Thymus (tissue), 11 donors: ENCODE results near the gene DCANP1. TPM values are rescaled to one million over a fixed set of nuclear protein-coding genes. Genes with fewer than 3 reads are reported as not detected.

Source experiments
- DNase-seq, 9 donors: peaks; one replicate each; pipeline ENCODE4 v3.0.0-alpha.2; 2013; ENCODE audit warnings: low spot score in 9 of 9, low read depth in 6 of 9, missing footprints in 1 of 9
- H3K27ac ChIP-seq, 2 donors: one replicate each; pipeline ENCODE4 v1.5.1; 2013; ENCODE audit warnings: control low read depth in 1 of 2, low read depth in 1 of 2, low read length in 1 of 2, mild to moderate bottlenecking in 1 of 2, moderate library complexity in 1 of 2
- H3K27me3 ChIP-seq, 2 donors: one replicate each; pipeline ENCODE4 v1.5.1; 2013; ENCODE audit warnings: low read length in 1 of 2; ENCODE audit not compliant: control insufficient read depth in 2 of 2, insufficient read depth in 1 of 2
- H3K36me3 ChIP-seq, 2 donors: one replicate each; pipeline ENCODE4 v1.5.1; 2013; ENCODE audit warnings: low read length in 1 of 2, mild to moderate bottlenecking in 1 of 2, moderate library complexity in 1 of 2; ENCODE audit not compliant: control insufficient read depth in 2 of 2, insufficient read depth in 2 of 2
- H3K4me1 ChIP-seq, 2 donors: one replicate each; pipeline ENCODE4 v1.5.1; 2013; ENCODE audit warnings: low read length in 2 of 2; ENCODE audit not compliant: control insufficient read depth in 2 of 2, insufficient read depth in 2 of 2
- H3K4me3 ChIP-seq, 2 donors: one replicate each; pipeline ENCODE4 v1.5.1; 2013; ENCODE audit warnings: low read length in 2 of 2, control low read depth in 1 of 2, mild to moderate bottlenecking in 1 of 2
- H3K9me3 ChIP-seq, 2 donors: one replicate each; pipeline ENCODE4 v1.5.1; 2013; ENCODE audit warnings: low read length in 1 of 2, mild to moderate bottlenecking in 1 of 2; ENCODE audit not compliant: control insufficient read depth in 2 of 2, insufficient read depth in 1 of 2
- WGBS: extraction: QIAGEN DNeasy Blood & Tissue Kit; methylation state at CpG from one replicate; pipeline ENCODE4 v1.1.7; 2013; 5-methylcytosine and 5-hydroxymethylcytosine counted together
- polyA plus RNA-seq: library from polyadenylated mRNA; stranded (reverse); fragments of 200-250 nt; gene quantifications from one replicate; pipeline ENCODE4 v1.2.3, GENCODE V29; 2013
- total RNA-seq: library from RNA; stranded (reverse); fragments of 120-200 nt; gene quantifications from one replicate; pipeline ENCODE4 v1.2.4, GENCODE V29; 2013
- donor health status: healthy.

Gene DCANP1
- total and polyA plus RNA-seq, 2 donors: 0.25 to 1.4 TPM

DNA sequence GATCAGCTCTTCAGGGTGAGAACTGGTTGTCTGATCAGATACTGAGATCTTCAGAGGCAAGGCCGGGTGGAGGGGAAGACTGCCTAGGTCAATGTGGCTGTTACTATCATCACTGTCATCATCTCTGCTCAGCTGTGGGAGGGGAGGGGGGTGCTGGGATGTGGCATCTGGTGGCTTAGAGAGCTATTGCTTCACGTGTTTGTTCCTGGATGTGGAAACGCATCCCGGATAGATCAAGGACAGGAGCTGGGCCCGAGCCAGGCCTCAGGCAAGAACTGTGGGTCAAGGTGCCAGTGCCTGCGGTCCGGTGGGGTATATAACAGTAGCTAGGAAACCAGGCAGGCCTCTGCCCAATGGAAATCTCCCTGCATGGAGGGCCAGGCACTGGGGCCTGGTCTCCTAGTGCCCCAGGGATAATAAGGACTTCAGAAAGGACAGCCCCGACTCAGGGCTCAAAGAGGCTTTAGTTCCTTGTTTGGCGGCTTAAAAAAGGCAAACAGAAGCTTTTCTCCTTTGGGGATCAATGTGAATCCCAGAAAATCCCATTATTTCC is 35.3 kb upstream of the DCANP1 start:
- DNase-seq: no peak
- Histone ChIP-seq H3K27ac (no peak overlapping the region), H3K36me3 (no peaks in the 10 kb centered on the region), H3K9me3 (no peaks in the 10 kb centered on the region), H3K27me3 (peaks cover 18 to 57% of the 10 kb centered on the region in 2 donors), H3K4me3 (no peak overlapping the region), H3K4me1 (no peaks in the 10 kb centered on the region)
- 95% methylated on average over 9 of the region's 9 CpGs for WGBS

DNA sequence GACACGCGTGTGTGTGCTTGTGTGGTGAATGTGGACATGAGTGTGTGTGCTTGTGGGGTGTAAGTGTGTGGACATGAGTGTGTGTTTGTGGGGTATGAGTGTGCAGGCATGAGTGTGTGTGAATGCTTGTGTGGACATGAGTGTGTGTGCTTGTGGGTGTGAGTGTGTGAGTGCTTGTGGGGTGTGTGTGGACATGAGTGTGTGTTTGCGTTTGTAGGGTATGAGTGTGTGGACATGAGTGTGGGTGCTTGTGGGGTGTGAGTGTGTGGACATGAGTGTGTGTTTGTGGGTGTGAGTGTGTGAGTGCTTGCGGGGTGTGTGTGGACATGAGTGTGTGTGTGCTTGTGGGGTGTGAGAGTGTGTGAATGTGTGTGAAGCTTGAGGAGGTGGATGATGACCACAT is 34.8 kb upstream of the DCANP1 start:
- Histone ChIP-seq H3K4me1 (no peaks in the 10 kb centered on the region), H3K36me3 (no peaks in the 10 kb centered on the region), H3K27ac (no peak overlapping the region), H3K27me3 (peaks cover 13 to 55% of the 10 kb centered on the region in 2 donors), H3K4me3 (no peak overlapping the region), H3K9me3 (no peaks in the 10 kb centered on the region)
- WGBS: 97% methylated on average over 4 of the region's 4 CpGs
- DNase-seq: no peak

DNA sequence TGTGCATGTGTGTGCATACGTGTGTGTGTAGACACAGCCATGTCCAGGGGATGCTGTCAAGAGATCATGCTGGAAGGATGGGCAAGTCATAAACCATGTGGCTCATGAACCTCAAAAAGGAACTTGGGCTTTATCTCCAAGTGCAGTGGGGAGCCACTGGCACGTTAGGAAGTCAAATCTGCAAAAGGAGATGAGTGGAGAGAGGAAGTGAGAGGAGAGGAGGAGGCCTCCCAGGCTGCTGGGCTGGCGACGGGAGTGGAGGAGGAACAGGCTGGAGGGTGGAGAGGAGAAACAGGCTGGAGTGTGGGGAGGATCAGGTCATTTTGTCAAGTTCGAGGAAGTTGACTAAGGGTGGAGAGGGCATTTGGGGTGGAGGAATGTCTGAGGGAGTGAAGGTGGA is 34.2 kb upstream of the DCANP1 start:
- 20% methylated on average over 5 of the region's 5 CpGs for WGBS
- no peaks in the 10 kb centered on the region for H3K36me3 ChIP-seq
- no peak overlapping the region for H3K27ac ChIP-seq
- H3K4me3 ChIP-seq: no peak overlapping the region
- no peaks in the 10 kb centered on the region for H3K4me1 ChIP-seq
- DNase-seq: no peak
- no peaks in the 10 kb centered on the region for H3K9me3 ChIP-seq
- H3K27me3 ChIP-seq: peaks cover 8 to 55% of the 10 kb centered on the region in 2 donors

DNA sequence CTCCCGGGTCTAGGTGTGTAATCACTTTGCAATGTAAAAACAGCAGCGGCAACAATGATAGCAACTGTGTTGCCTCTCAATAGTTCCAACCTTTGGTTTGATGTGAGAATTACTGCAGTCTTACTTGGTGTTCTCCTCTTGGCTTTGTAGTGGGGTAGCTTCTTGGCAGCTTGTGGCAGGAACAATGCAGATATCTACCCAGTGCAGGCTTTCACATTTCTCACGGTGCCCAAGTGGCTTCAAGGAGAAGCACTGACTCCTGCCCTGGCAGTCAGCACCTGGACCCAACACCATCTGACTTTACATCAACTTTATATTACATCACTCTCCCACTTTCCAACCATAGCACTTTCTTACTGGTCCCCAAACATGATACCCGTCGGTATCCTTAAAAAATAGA is 33.4 kb upstream of the DCANP1 start:
- no peaks in the 10 kb centered on the region for H3K9me3 ChIP-seq
- no peak for DNase-seq
- H3K27me3 ChIP-seq: peaks cover 0 to 50% of the 10 kb centered on the region in 2 donors
- H3K36me3 ChIP-seq: no peaks in the 10 kb centered on the region
- H3K4me3 ChIP-seq: no peak overlapping the region
- no peaks in the 10 kb centered on the region for H3K4me1 ChIP-seq
- H3K27ac ChIP-seq: no peak overlapping the region
- WGBS: 96% methylated on average over 5 of the region's 5 CpGs

DNA sequence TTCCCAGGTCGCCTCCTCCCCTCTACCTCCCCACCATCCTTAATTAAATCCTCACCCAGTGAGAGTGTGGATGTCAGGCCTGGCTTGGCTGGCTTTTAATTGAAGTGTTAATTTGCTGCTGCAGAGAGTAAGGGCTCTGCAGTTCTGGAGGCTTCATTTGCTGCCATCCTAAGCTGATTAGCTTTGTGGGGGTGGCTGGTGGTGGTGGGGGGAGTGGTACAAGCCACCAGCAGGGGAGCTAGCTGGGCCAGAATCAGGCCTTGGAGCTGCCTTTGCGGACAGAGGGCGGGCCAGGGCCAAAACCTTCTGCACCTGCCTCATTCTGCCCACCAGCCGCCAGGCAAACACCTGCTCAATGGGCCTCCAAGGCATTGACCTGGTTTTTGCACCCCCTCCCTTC is 31.8 kb upstream of the DCANP1 start:
- no peaks in the 10 kb centered on the region for H3K36me3 ChIP-seq
- no peaks in the 10 kb centered on the region for H3K9me3 ChIP-seq
- H3K27ac ChIP-seq: no peak overlapping the region
- 95% methylated on average over 4 of the region's 4 CpGs for WGBS
- H3K4me3 ChIP-seq: no peak overlapping the region
- DNase-seq: no peak
- peaks cover 0 to 48% of the 10 kb centered on the region in 2 donors for H3K27me3 ChIP-seq
- no peaks in the 10 kb centered on the region for H3K4me1 ChIP-seq

DNA sequence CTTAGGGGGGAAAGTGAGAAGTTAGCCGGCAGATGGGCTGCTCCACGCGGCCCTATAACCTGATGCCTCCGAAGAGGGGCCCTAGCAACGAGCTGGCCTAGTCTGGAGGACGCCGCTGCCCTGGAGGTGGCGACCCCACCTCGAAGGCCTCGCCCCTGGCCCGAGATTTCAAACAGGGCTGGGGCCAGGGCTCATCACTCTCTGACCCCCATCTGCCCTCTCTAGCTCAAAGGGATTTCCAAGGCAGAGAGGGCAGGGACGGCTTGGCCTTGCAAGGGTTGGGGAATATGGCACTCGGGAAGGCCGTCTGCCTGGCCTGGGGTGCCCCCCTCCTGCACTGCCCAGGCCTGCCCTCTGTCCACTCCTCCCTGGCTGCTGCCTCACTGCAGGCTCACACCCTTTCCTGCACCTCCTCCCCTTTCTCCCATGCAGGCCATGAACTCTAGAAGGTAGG is 30.5 kb upstream of the DCANP1 start:
- 82% methylated on average over 14 of the region's 14 CpGs for WGBS
- H3K9me3 ChIP-seq: peaks cover 0 to 1% of the 10 kb centered on the region in 2 donors
- H3K36me3 ChIP-seq: no peaks in the 10 kb centered on the region
- H3K4me1 ChIP-seq: no peaks in the 10 kb centered on the region
- H3K27ac ChIP-seq: no peak overlapping the region
- DNase-seq: no peak
- no peak overlapping the region for H3K4me3 ChIP-seq
- peaks cover 0 to 47% of the 10 kb centered on the region in 2 donors for H3K27me3 ChIP-seq

DNA sequence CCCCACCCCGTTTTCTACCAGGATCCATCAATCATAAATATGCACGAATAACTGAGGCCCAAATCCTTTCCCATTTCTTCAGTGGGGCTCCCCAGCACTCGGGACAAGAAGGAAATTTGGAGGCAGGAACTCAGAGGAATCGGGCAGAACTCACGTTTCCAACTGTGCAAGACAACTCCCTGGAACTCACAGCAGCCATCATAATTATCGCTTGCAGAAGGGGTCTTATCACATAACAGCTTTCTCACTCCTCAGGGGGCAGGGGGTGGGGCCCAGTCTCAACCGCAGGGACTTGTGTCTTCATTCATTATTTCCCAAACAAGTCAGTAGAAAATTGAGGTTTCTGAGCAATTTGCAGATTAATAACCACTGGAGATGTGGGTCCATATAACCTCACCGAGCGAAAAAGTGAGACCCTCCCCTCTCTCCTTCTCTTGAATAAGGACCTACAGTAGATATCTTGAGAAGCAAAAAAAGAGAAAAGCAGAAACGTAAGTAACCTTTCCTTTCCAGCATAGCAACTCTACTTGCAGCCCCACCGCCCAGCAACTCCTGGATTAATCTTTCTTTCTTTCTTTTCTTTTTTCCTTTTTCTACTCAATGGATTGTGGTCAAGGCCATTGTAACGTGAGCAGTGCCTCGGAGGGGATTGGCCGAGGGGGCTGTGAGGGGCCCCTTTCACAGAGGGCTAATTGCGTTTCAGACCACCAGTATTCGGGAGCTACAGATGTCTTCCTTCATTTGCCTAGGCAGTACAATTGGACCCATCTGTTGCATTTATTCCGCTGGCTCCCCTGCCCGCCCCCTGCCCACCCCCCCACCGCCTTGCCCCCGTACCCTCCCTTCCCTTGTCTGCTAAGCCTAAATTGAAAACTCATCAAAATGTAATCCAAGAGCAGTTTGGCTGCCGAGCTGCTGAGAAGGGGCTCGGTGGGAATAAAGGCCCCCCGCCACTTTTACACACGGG is 29.8 kb upstream of the DCANP1 start:
- Histone ChIP-seq H3K27me3 (peaks cover 0 to 48% of the 10 kb centered on the region in 2 donors), H3K36me3 (no peaks in the 10 kb centered on the region), H3K27ac (no peak overlapping the region), H3K4me1 (no peaks in the 10 kb centered on the region), H3K9me3 (peaks cover 0 to 1% of the 10 kb centered on the region in 2 donors), H3K4me3 (no peak overlapping the region)
- DNase-seq: no peak
- 67% methylated on average over 24 of the region's 24 CpGs for WGBS

DNA sequence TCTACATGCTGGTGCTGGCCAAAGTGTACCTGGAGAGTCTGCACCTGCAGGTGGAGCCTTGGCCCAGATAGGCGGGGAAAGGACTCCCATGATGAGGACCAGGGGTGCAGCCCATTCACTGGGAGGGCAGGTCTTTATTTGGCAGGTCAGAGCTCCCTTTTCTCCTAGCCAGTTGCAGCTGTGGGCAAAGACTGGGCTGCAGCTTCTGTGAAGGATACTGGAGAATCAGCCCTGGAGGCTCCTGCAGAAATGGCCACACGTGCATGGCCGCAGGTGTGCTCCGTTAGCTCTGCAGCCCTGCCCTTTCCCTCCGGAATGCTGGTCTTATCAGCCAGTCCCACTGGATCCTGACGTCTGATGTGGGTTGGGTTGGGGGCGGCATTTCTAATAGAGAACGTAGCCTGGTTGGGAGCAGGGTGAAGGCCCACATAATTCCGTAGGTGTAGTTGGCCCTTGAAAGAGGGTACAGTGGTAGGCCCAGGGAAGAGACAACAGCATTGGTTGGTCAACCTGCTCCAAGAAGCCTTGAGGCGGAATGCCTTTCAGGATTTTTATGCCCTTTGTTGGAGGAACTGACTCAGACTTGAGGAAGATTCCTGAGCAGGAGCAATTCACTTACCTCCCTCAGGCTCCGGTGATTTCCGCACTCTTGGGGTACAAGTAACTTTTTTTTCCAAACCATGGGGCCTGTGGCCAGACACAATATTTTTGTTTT is 27.0 kb upstream of the DCANP1 start:
- DNase-seq: no peak
- H3K9me3 ChIP-seq: peaks cover 0 to 1% of the 10 kb centered on the region in 2 donors
- no peaks in the 10 kb centered on the region for H3K4me1 ChIP-seq
- H3K27me3 ChIP-seq: peaks cover 0 to 49% of the 10 kb centered on the region in 2 donors
- no peak overlapping the region for H3K4me3 ChIP-seq
- no peaks in the 10 kb centered on the region for H3K36me3 ChIP-seq
- WGBS: 96% methylated on average over 12 of the region's 12 CpGs
- no peak overlapping the region for H3K27ac ChIP-seq

DNA sequence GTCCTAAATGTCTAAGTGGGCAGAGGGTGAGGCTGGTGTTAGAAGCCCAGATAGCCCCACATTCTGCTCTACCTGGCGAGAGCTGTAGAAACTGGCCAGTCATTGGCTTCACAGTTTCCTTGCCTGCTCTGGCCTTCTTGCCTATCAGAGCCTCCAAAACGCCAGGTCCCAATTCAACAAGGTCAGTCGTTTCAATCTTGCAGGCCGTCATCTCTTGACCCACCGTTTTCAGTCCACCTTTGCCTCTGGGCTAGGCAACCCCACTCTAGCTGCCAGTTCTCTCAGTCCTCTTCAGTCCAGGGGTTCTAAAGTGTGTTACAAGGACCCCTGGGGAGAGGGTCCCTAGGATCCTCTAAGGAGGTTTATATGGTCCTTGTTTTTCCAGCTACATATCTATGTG is 25.0 kb upstream of the DCANP1 start:
- Histone ChIP-seq H3K36me3 (no peaks in the 10 kb centered on the region), H3K9me3 (peaks cover 1 to 2% of the 10 kb centered on the region in 2 donors), H3K27ac (no peak overlapping the region), H3K27me3 (peaks cover 3 to 55% of the 10 kb centered on the region in 2 donors), H3K4me3 (no peak overlapping the region), H3K4me1 (no peaks in the 10 kb centered on the region)
- no peak for DNase-seq
- 91% methylated on average over 5 of the region's 5 CpGs for WGBS
